Superior temporal gyrus (tissue), 1 donor: Measurements from ENCODE around the gene PKD1L1.
"Not testable (repeated sequence)": the region's sequence is repeated elsewhere in the genome, so short reads cannot be mapped to it uniquely, and the experiment has no call there.

Experiments used
- DNase-seq: peaks from one replicate; pipeline ENCODE4 v3.0.0-alpha.2; 2016; ENCODE audit errors: extremely low spot score

The PKD1L1 gene

DNA sequence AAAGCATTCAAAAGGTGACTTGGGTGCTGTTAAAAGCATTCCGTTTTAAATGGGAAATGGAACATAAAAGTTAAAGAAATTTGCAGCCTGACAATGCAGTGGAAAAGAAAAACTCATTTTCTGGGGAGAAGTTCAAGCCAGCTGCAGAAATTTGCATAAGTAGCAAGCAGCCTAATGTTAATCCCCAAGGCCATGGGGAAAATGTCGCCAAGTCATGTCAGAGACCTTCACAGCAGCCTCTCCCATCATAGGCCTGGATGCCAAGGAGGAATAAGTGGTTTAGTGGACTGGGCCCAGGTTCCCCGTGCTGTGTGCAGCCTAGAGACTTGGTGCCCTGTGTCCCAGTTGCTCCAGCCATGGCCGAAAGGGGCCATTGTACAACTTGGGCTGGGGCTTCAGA lies 154.2 kb downstream of the PKD1L1 start:
- no peak for DNase-seq

DNA sequence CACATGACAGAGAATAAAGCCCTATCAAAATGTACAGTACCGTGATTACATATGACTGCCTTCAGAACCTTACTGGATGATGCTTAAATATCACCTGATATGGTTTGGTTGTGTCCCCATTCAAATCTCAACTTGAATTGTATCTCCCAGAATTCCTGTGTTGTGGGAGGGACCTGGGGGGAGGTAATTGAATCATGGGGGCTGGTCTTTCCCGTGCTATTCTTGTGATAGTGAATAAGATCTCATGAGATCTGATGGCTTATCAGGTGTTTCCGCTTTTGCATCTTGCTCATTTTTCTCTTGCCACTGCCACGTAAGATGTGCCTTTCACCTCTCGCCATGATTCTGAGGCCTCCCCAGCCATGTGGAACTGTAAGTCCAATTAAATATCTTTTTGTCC lies 155.1 kb downstream of the PKD1L1 start:
- not testable (repeated sequence) for DNase-seq

GRCh38 chr7:47792521-47793121 lies 155.6 kb downstream of the PKD1L1 start:
- peak; percentile 67 for DNase-seq

DNA sequence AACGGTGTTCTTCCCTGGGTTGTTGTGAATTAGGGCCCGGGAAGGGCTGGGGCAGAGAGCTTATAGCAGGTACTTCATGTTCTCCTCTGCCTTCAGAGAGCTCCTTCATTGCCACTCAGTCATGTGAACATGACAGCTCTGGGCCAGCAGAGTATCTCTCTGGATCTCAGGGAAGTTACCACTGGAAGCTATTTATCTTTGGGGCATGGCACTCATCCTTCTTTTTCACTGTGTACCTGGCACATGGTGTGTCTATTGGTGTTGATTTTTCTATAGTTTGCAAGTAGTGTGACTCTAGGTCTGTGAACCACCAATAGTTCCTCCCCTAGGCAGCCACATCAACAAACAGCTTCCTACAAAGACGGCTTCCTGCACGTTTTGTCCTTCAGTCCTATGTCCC lies 156.6 kb downstream of the PKD1L1 start:
- no peak for DNase-seq

DNA sequence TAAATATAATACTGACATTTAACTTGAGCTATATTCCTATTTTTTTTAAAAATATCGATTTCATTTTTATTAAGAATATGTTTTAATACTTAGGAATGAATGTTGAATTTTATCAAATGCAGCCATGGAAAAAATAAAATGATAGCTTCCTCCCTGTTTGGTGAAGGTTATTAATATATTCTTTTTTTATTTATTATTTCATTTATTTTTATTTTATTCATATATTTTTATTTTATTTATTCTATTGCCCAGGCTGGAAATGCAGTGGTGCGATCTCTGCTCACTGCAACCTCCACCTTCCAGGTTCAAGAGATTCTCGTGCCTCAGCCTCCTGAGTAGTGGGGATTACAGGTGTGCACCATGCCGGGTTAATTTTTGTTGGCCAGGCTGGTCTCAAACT lies 160.2 kb downstream of the PKD1L1 start:
- DNase-seq = no peak

GRCh38 chr7:47787249-47788069 lies 160.8 kb downstream of the PKD1L1 start:
- DNase-seq = no peak

- DNase-seq = no peak
Measured at GRCh38 chr7:47786557-47787248, 161.6 kb downstream of the PKD1L1 start.

- no peak for DNase-seq
Measured at GRCh38 chr7:47785923-47786556, 162.2 kb downstream of the PKD1L1 start.

DNA sequence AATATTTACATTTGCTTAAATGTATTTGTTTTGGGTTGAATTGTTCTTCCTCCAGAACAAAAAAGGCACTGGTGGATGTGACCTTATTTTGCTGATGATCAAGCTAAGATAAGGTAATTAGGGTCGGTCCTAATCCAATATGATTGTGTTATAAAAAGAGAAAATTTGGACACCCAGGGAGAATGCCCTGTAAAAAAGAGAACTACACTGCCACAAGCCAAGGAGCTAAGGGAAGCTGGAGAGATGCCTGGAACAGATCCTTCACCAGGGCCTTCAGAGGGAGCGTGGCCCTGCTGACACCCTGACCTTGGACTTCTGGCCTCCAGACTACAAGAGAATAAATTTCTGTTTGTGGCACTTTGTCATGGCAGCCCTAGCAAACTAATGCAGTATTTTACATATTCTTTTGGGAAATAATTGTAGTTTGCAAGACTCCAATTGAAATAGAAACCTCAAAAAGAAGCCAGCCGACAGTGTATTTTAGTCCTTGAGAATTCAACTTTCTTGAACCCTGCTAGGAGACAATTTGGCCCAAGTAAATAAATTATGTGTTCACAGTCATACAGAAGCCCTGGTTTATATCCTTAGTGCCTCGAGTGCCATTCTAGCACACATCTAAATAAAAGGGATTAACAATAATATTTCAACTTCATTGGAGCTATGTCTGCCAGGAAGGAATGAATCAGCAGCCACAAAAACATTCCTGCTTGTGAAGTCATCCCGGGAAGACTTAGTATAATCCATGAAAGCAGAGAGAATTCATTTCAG lies 164.6 kb downstream of the PKD1L1 start:
- DNase-seq = no peak

- DNase-seq = no peak
Measured at GRCh38 chr7:47782792-47783191, 165.5 kb downstream of the PKD1L1 start.

DNA sequence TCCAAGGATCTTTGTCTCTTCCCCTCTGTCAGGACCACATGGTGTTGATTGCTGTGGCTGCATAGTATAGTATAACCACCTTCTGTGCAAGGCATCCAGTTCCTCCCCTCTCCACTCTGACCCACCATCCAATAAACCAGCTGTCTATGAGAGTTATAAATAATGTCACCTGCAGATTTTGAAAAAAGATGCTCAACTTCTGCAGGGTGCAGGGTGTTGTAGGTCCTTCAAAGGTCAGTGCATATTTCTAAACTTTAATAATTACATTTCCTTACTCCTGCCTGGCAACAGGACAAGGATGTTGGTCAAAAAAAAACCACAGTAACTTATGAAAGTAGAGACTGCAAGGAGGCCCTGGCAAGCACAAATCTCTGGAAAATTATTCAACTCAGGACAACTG lies 166.2 kb downstream of the PKD1L1 start:
- DNase-seq = no peak

- no peak for DNase-seq
Measured at GRCh38 chr7:47780555-47780954, 167.7 kb downstream of the PKD1L1 start.

GRCh38 chr7:47779341-47779771 lies 168.9 kb downstream of the PKD1L1 start:
- no peak for DNase-seq

DNA sequence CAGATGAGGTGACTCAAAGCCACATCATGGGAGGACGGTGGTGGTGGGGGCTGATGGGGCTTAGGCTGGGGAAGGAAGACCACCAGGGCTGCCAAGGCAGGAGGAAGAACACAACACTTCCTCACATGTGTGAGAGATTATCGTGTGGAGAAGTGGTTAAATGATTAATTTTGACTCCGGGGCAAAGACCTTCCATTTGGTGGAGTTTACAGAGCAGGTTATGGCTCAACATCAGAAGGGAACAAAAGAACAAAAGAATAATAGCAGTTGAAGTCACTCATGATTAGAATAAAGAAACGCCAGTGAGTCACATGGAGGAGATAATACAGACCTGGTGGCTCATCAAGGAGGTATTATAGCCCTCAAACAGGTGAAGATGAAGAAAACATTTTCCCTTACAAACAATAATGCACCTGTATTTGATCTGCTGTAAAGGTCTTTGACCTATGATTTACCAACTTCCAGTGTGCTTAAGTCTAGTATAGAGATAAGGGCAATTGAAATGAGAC lies 170.1 kb downstream of the PKD1L1 start:
- no peak for DNase-seq

DNA sequence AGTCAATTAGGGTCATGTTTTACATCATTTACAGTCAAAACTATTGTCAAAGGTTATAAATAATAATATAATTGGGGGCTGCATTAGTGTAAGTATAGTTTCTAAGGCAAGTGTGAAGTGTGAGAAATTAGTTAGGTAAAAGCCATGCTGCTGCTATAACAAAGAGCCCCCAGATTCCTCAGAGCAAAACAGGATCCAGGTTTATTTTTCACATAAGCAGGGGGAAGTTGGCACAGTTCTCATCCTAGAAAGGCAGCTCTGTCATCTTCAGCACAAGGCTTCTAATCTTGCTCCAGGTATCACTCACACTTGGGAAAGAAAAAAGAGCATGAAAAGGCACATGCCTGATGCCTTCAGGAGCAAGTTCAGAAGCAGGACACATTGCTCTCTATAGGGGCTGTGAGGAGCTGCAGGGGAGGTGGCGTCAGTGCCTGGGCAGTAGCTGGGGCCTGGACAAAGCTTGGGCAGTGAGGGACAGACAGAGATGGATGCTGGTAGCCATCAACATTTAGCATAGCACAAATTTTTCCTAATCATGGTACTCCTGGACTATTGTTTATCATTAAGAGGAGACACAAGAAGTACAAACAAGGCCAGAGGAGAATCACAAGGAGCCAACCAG lies 170.6 kb downstream of the PKD1L1 start:
- DNase-seq = no peak

- DNase-seq = no peak
Measured at GRCh38 chr7:47776335-47776734, 171.9 kb downstream of the PKD1L1 start.

- no peak for DNase-seq
Measured at GRCh38 chr7:47775238-47775637, 173.0 kb downstream of the PKD1L1 start.

DNA sequence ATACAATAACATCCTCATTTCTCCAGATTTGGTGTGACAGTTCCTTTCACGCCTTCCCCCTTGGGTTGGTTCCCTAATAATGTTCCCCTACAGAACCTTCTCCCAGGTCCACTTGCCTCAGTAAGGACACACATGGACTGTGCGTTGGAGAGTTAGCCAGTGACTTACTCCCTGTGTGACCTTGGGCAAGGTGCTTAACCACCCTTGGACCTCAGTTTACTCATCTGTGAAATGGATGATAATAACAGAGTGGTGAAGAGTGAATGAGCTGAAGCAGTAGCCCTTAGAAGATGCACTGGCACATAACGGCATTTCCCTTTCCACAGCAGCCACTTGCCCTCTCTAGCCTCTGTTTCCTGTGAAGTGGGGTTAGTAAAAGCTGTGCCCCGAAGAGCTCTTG lies 175.8 kb downstream of the PKD1L1 start:
- DNase-seq = no peak

DNA sequence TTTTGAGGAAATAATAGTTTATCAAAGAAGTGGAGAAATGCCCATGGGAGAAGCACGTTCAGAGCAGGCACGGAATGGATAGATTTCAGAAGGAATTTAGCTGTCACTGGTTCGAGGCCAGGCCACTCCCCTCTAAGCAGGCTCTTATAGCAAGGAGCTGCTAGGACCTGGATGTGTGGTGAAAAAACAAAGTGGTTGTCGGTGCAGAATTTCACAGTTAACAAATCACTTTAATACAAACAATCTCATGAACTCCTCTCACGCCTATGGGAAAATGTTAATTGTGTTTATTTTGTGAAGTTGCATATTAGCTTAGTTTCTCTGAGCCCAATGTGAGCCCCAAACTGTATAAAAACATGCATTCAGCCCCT lies 176.3 kb downstream of the PKD1L1 start:
- no peak for DNase-seq

DNA sequence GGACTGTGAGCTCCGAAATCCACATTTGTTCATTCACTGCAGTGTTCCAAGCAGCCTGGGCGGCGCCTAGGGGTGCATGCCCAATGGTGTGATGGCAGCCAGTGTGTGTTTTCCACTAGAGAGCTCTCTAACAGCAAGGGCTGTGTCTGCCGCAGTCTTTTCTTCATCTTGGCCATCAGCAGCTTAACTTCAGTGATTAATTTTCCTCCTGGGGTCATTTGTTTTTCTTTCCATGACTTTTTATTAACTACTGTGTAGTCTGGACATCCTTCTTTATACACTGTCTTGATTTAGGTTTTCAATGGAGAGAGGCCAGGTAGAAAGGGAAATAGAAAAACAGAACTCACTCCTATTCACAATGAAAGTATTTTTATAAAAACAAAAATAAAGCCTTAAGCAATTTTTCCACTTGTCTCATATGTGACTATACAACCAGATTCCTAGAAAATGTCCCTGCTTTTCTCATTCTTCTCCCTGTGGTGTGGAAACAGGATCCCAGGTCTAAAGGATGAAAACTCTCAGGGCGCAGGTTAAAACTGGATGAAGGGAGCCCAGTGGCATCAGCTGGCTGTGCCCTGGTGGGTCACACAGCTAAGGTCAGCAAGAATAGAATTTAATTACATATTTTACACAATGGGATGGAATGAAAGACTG lies 176.8 kb downstream of the PKD1L1 start:
- DNase-seq = no peak
